A549 treated with CORT108297 at 1 μM for 4 hours (cell line): Measurements from ENCODE around the gene SMC1B. TPM values are rescaled to one million over a fixed set of nuclear protein-coding genes. Genes with fewer than 3 reads are reported as not detected.

ENCODE experiments used
- total RNA-seq: library from RNA; stranded (reverse); fragments of 200-300 nt; extraction: Qiagen RNA extraction; gene quantifications from 5 replicates; pipeline ENCODE4 v1.2.3, GENCODE V29; 2022

The SMC1B gene
- total RNA-seq, result 0.02 to 0.03 TPM (median 0.03 TPM) in 3 of 5 replicates, not detected in the others

GRCh38 chr22:45413368-45414211, at the start of gene SMC1B, which contains the start of gene RIBC2:
Gene SMC1B (minus strand): TSS chr22:45413599. CDS start chr22:45413567, 32 bp downstream.
Gene RIBC2 (plus strand): TSS chr22:45413693. CDS start chr22:45413887, 194 bp downstream.

GRCh38 chr22:45309422-45310227, 103.8 kb downstream of the SMC1B start, which contains the start of gene FAM118A:
Gene FAM118A (plus strand): TSS chr22:45309934. CDS start chr22:45322380, 12,446 bp downstream.

Other genes with a start within 250 kb of the SMC1B start
- gene NUP50, start 249.7 kb downstream of the SMC1B start, total RNA-seq, result 26.2 to 30.5 TPM (median 29.6 TPM) in 5 replicates
- gene KIAA0930, start 172.7 kb downstream of the SMC1B start, total RNA-seq, result 70.7 to 94.9 TPM (median 93.3 TPM) in 5 replicates
- gene UPK3A, start 128.7 kb downstream of the SMC1B start, total RNA-seq, result not detected in 5 replicates
- 9.3 to 12.3 TPM (median 10.2 TPM) in 5 replicates for gene FAM118A, start 103.7 kb downstream of the SMC1B start, total RNA-seq
- gene RIBC2, start 94 bp upstream of the SMC1B start, total RNA-seq, result 1.9 to 3.1 TPM (median 2.3 TPM) in 5 replicates
- gene FBLN1, start 89.3 kb upstream of the SMC1B start, total RNA-seq, result 35.9 to 51.1 TPM (median 49.6 TPM) in 5 replicates